ENCODE data around the gene RBMS2.

- no peak for TF ChIP-seq TARDBP (IDR thresholded peaks at IDR 0.05)
- no peak for TF ChIP-seq POLR2AphosphoS5 (IDR thresholded peaks at IDR 0.05; ENCODE audit: control insufficient read depth, insufficient read depth, low read depth, low read length)
Measured at GRCh38 chr12:56521209-56521589, 421 bp upstream of the RBMS2 start.

All from K562 (cell line).